Liver (tissue), 9 donors: ENCODE data around the gene COL11A1. TPM values are rescaled to one million over a fixed set of nuclear protein-coding genes. Genes with fewer than 3 reads are reported as not detected.

Source experiments
- DNase-seq: peaks from one replicate; pipeline ENCODE4 v3.0.0-alpha.2; 2017; ENCODE audit warnings: low spot score
- H3K27ac ChIP-seq, 2 donors: one replicate each; pipeline ENCODE4 v1.7.0; 2013; ENCODE audit warnings: inconsistent platforms in 2 of 2, low read length in 2 of 2, control low read depth in 1 of 2, low read depth in 1 of 2, mild to moderate bottlenecking in 1 of 2
- H3K27me3 ChIP-seq, 4 donors: one replicate each; pipeline versions ENCODE4 v1.6.1 to v1.7.0; 2013; ENCODE audit warnings: low read length in 3 of 4, inconsistent platforms in 1 of 4, mild to moderate bottlenecking in 1 of 4, moderate library complexity in 1 of 4; ENCODE audit not compliant: control insufficient read depth in 4 of 4, insufficient read depth in 4 of 4
- H3K36me3 ChIP-seq, 4 donors: one replicate each; pipeline versions ENCODE4 v1.6.1 to v1.7.0; 2013; ENCODE audit warnings: low read length in 3 of 4, mild to moderate bottlenecking in 3 of 4, low read depth in 1 of 4, moderate library complexity in 1 of 4; ENCODE audit not compliant: control insufficient read depth in 4 of 4, insufficient read depth in 3 of 4
- H3K4me1 ChIP-seq, 4 donors: one replicate each; pipeline versions ENCODE4 v1.6.1 to v1.7.0; 2013; ENCODE audit warnings: low read length in 3 of 4, mild to moderate bottlenecking in 3 of 4, moderate library complexity in 1 of 4; ENCODE audit not compliant: control insufficient read depth in 4 of 4, insufficient read depth in 4 of 4
- H3K4me3 ChIP-seq, 3 donors: one replicate each; pipeline versions ENCODE4 v1.6.1 to v1.7.0; 2013; ENCODE audit warnings: low read length in 3 of 3, control low read depth in 1 of 3, low read depth in 1 of 3, mild to moderate bottlenecking in 1 of 3
- H3K9ac ChIP-seq, 2 donors: one replicate each; pipeline ENCODE4 v1.7.0; 2013; ENCODE audit warnings: low read length in 2 of 2, mild to moderate bottlenecking in 2 of 2, moderate library complexity in 2 of 2, control low read depth in 1 of 2, low read depth in 1 of 2
- H3K9me3 ChIP-seq, 4 donors: one replicate each; pipeline versions ENCODE4 v1.6.1 to v1.7.0; 2013; ENCODE audit warnings: low read length in 3 of 4; ENCODE audit not compliant: control insufficient read depth in 4 of 4
- ATF3 ChIP-seq: IDR thresholded peaks from 2 replicates; pipeline ENCODE4 v1.6.1; 2016; ENCODE audit warnings: antibody characterized with exemption
- CTCF ChIP-seq: fragments of 150-350 bp; IDR thresholded peaks from 2 replicates; pipeline ENCODE4 v1.5.1; 2017; ENCODE audit warnings: improper control_type of control experiment, low read depth, low read length; ENCODE audit not compliant: missing input control
- FOXA1 ChIP-seq: IDR thresholded peaks from 2 replicates; pipeline ENCODE4 v1.6.1; 2016; ENCODE audit warnings: antibody characterized with exemption
- GABPA ChIP-seq, 2 donors: IDR thresholded peaks in 1 of 2; conservative IDR thresholded peaks in 1 of 2; 2 replicates each; pipeline ENCODE4 v1.6.1; 2016; ENCODE audit warnings: antibody characterized with exemption in 2 of 2, mild to moderate bottlenecking in 1 of 2, moderate library complexity in 1 of 2
- HNF4A ChIP-seq, 2 donors: conservative IDR thresholded peaks; 2 replicates each; pipeline ENCODE4 v1.6.1; 2016; ENCODE audit warnings: antibody characterized with exemption in 2 of 2, mild to moderate bottlenecking in 2 of 2
- HNF4G ChIP-seq: IDR thresholded peaks from 2 replicates; pipeline ENCODE4 v1.6.1; 2016; ENCODE audit warnings: antibody characterized with exemption
- MAX ChIP-seq: IDR thresholded peaks from 2 replicates; pipeline ENCODE4 v1.6.1; 2016; ENCODE audit warnings: antibody characterized with exemption
- NR2F2 ChIP-seq: IDR thresholded peaks from 2 replicates; pipeline ENCODE4 v1.6.1; 2016; ENCODE audit warnings: antibody characterized with exemption
- RAD21 ChIP-seq, 2 donors: IDR thresholded peaks; 2 replicates each; pipeline ENCODE4 v1.6.1; 2016; ENCODE audit warnings: antibody characterized with exemption in 2 of 2, mild to moderate bottlenecking in 2 of 2
- TAF1 ChIP-seq: conservative IDR thresholded peaks from 2 replicates; pipeline ENCODE4 v1.6.1; 2016; ENCODE audit warnings: antibody characterized with exemption, mild to moderate bottlenecking
- YY1 ChIP-seq: IDR thresholded peaks from 2 replicates; pipeline ENCODE4 v1.6.1; 2016; ENCODE audit warnings: antibody characterized with exemption, mild to moderate bottlenecking
- ZBTB33 ChIP-seq: IDR thresholded peaks from 2 replicates; pipeline ENCODE4 v1.6.1; 2016; ENCODE audit warnings: antibody characterized with exemption
- WGBS: extraction: QIAGEN DNeasy Blood & Tissue Kit; methylation state at CpG from one replicate; pipeline ENCODE4 v1.1.7; 2013; 5-methylcytosine and 5-hydroxymethylcytosine counted together
- polyA plus RNA-seq, 2 donors: library from polyadenylated mRNA; stranded (reverse) in 1 of 2; unstranded in 1 of 2; fragments of 200-250 nt in 1 of 2; fragments of >200 nt in 1 of 2; fragmentation: Nextera tagmentation in 1 of 2; extraction: Ambion mirVana in 1 of 2; gene quantifications; one replicate each; pipeline versions ENCODE4 v1.2.1 to v1.2.3, GENCODE V29; 2013 to 2015
- total RNA-seq, 2 donors: library from RNA; depleted of rRNA; stranded (reverse); fragments of >200 nt; gene quantifications; one replicate each; pipeline ENCODE4 v1.2.3, GENCODE V29; 2014
- donor health status: healthy.
- donor health status: healthy.
- donor health status: healthy.
- donor health status: healthy.
- donor health status: healthy.

Gene COL11A1
- total and polyA plus RNA-seq, 4 donors, result 0.01 to 0.42 TPM; not detected in 2

- Histone ChIP-seq H3K4me1 (no peaks in the 10 kb centered on the region), H3K9ac (no peak overlapping the region), H3K4me3 (no peak overlapping the region), H3K36me3 (no peaks in the 10 kb centered on the region), H3K27me3 (no peaks in the 10 kb centered on the region), H3K27ac (no peak overlapping the region), H3K9me3 (no peaks in the 10 kb centered on the region)
- DNase-seq, result no peak
- TF ChIP-seq YY1 (no peak), ATF3 (no peak), HNF4A (conservative IDR thresholded peaks at IDR 0.05) (no peak), RAD21 (IDR thresholded peaks at IDR 0.05) (no peak)
- 66% methylated on average over 2 of the region's 2 CpGs for WGBS
Observed at GRCh38 chr1:102896771-102897170, 211.6 kb downstream of the COL11A1 start.

GRCh38 chr1:102896286-102896685 lies 212.0 kb downstream of the COL11A1 start:
- Histone ChIP-seq H3K4me3 (no peak overlapping the region), H3K9ac (no peak overlapping the region), H3K36me3 (no peaks in the 10 kb centered on the region), H3K27me3 (no peaks in the 10 kb centered on the region), H3K4me1 (no peaks in the 10 kb centered on the region), H3K27ac (no peak overlapping the region), H3K9me3 (no peaks in the 10 kb centered on the region)
- no peak for DNase-seq
- WGBS, result 76% methylated on average over 5 of the region's 5 CpGs
- TF ChIP-seq TAF1 (no peak), HNF4G (no peak), GABPA (IDR thresholded peaks at IDR 0.05 in 1 of 2, conservative IDR thresholded peaks at IDR 0.05 in 1 of 2) (no peak)

GRCh38 chr1:102891868-102892625 lies 216.3 kb downstream of the COL11A1 start:
- 75% methylated on average over 4 of the region's 4 CpGs for WGBS
- no peak overlapping the region for H3K4me3 ChIP-seq

More at GRCh38 chr1:102891868-102892625, 216.3 kb downstream of the COL11A1 start:
- no peaks in the 10 kb centered on the region for H3K9me3 ChIP-seq
- DNase-seq, result no peak
- no peak for TF ChIP-seq TAF1
- TF ChIP-seq HNF4A (conservative IDR thresholded peaks at IDR 0.05), result no peak
- TF ChIP-seq NR2F2, result no peak
- TF ChIP-seq CTCF, result no peak
- TF ChIP-seq FOXA1, result no peak
- TF ChIP-seq ZBTB33, result no peak
- no peak for TF ChIP-seq MAX
- TF ChIP-seq RAD21 (IDR thresholded peaks at IDR 0.05), result no peak
- TF ChIP-seq GABPA (IDR thresholded peaks at IDR 0.05 in 1 of 2, conservative IDR thresholded peaks at IDR 0.05 in 1 of 2), result no peak
- H3K27ac ChIP-seq, result no peak overlapping the region
- no peak overlapping the region for H3K9ac ChIP-seq
- no peaks in the 10 kb centered on the region for H3K36me3 ChIP-seq
- H3K27me3 ChIP-seq, result no peaks in the 10 kb centered on the region
- no peaks in the 10 kb centered on the region for H3K4me1 ChIP-seq
